GM23338 (cell line): ENCODE data around the gene M6PR. TPM values are rescaled to one million over a fixed set of nuclear protein-coding genes. Genes with fewer than 3 reads are reported as not detected.

Experiments used
- ATAC-seq: fragments of 200-7000 bp; cut with Tn5 transposase; 3 replicates; pipeline ENCODE4 v1.9.1; 2020
- DNase-seq: peaks from one replicate; pipeline ENCODE4 v3.0.0-alpha.2; 2015; ENCODE audit warnings: low spot score
- H2AFZ ChIP-seq: fragments of 200-600 bp; sonication (generic); 2 replicates; pipeline ENCODE4 v1.8.0; 2016; ENCODE audit warnings: antibody characterized with exemption, mild to moderate bottlenecking, moderate library complexity
- H3F3A ChIP-seq: fragments of 200-600 bp; sonication (generic); replicated peaks from 2 replicates; pipeline ENCODE4 v1.8.0; 2017; ENCODE audit warnings: antibody characterized with exemption, mixed run types, low read depth
- H3K27ac ChIP-seq: fragments of 200-600 bp; sonication (generic); 2 replicates; pipeline ENCODE4 v1.6.1; 2016; ENCODE audit warnings: low read depth
- H3K27me3 ChIP-seq: fragments of 200-600 bp; sonication (generic); 2 replicates; pipeline ENCODE4 v1.8.0; 2016; ENCODE audit warnings: mild to moderate bottlenecking, mixed run types, moderate library complexity; ENCODE audit not compliant: insufficient read depth
- H3K36me3 ChIP-seq: fragments of 200-600 bp; sonication (generic); 2 replicates; pipeline ENCODE4 v1.8.0; 2016; ENCODE audit warnings: mild to moderate bottlenecking; ENCODE audit not compliant: insufficient read depth
- H3K4me1 ChIP-seq: fragments of 200-600 bp; sonication (generic); 2 replicates; pipeline ENCODE4 v1.8.0; 2016; ENCODE audit warnings: mild to moderate bottlenecking, moderate library complexity; ENCODE audit not compliant: insufficient read depth
- H3K4me2 ChIP-seq: fragments of 200-600 bp; sonication (generic); 2 replicates; pipeline ENCODE4 v1.7.1; 2017; ENCODE audit warnings: mixed run types
- H3K4me3 ChIP-seq: fragments of 200-600 bp; sonication (generic); 2 replicates; pipeline ENCODE4 v1.6.1; 2016; ENCODE audit warnings: mixed run types
- H3K79me2 ChIP-seq: fragments of 200-600 bp; sonication (generic); replicated peaks from 2 replicates; pipeline ENCODE4 v1.8.0; 2017; ENCODE audit warnings: mild to moderate bottlenecking; ENCODE audit not compliant: insufficient read depth
- H3K9me2 ChIP-seq: fragments of 200-600 bp; sonication (generic); 2 replicates; pipeline ENCODE4 v1.8.0; 2017; ENCODE audit not compliant: insufficient read depth
- H4K20me1 ChIP-seq: fragments of 200-600 bp; sonication (generic); replicated peaks from 2 replicates; pipeline ENCODE4 v1.8.0; 2017; ENCODE audit warnings: mild to moderate bottlenecking; ENCODE audit not compliant: insufficient read depth
- H3K27ac Mint-ChIP-seq: 2 replicates; pipeline ENCODE4 v1.8.0; 2020; ENCODE audit warnings: inconsistent platforms, mild to moderate bottlenecking, moderate library complexity, mixed read lengths
- H3K27me3 Mint-ChIP-seq: 3 replicates; pipeline ENCODE4 v1.8.0; 2022; ENCODE audit warnings: low read depth, mild to moderate bottlenecking, moderate library complexity, mixed read lengths, inconsistent platforms; ENCODE audit not compliant: insufficient read depth, poor library complexity
- H3K36me3 Mint-ChIP-seq: 3 replicates; pipeline ENCODE4 v1.8.0; 2021; ENCODE audit warnings: low read depth, mild to moderate bottlenecking, inconsistent platforms, moderate library complexity, mixed read lengths
- H3K4me1 Mint-ChIP-seq: 3 replicates; pipeline ENCODE4 v1.8.0; 2020; ENCODE audit warnings: mild to moderate bottlenecking, inconsistent platforms, mixed read lengths
- H3K4me3 Mint-ChIP-seq: 3 replicates; pipeline ENCODE4 v1.8.0; 2021; ENCODE audit warnings: moderate library complexity, mild to moderate bottlenecking, inconsistent platforms, mixed read lengths
- H3K9me3 Mint-ChIP-seq: 3 replicates; pipeline ENCODE4 v1.8.0; 2020; ENCODE audit warnings: moderate library complexity, mild to moderate bottlenecking, inconsistent platforms, mixed read lengths
- NANOG ChIP-seq: IDR thresholded peaks from 2 replicates; pipeline ENCODE4 v1.6.1; 2016; ENCODE audit warnings: antibody characterized with exemption, borderline replicate concordance
- polyA plus RNA-seq: library from polyadenylated mRNA; unstranded; fragments of >200 nt; fragmentation: Nextera tagmentation; extraction: Ambion mirVana; gene quantifications from 2 replicates; pipeline ENCODE4 v1.2.1, GENCODE V29; 2016
- total RNA-seq: library from RNA; depleted of rRNA; stranded (reverse); fragments of >200 nt; shearing (Covaris generic); gene quantifications from 2 replicates; pipeline ENCODE4 v1.2.3, GENCODE V29; 2014
- TF ChIP-seq, protein P1 (sequence below), 2 experiments: fragments of 200-600 bp in 1 of 2; sonication (generic) in 1 of 2; conservative IDR thresholded peaks; 2 replicates each; pipeline versions ENCODE4 v1.5.1 to v1.6.1; 2016 to 2017; ENCODE audit warnings: antibody characterized with exemption in 2 of 2, low read depth in 2 of 2, mild to moderate bottlenecking in 2 of 2, moderate library complexity in 1 of 2
- TF ChIP-seq, protein P2 (sequence below): IDR thresholded peaks from 2 replicates; pipeline ENCODE4 v1.6.1; 2016; ENCODE audit warnings: antibody characterized with exemption
- TF ChIP-seq, protein P3 (sequence below): fragments of 250-450 bp; sonication (Bioruptor Pico); IDR thresholded peaks from 2 replicates; pipeline ENCODE4 v1.5.0; 2020; ENCODE audit warnings: mild to moderate bottlenecking, moderate library complexity

Gene M6PR
- total and polyA plus RNA-seq, 2 experiments from 2014 or later = 103 to 147 TPM

DNA sequence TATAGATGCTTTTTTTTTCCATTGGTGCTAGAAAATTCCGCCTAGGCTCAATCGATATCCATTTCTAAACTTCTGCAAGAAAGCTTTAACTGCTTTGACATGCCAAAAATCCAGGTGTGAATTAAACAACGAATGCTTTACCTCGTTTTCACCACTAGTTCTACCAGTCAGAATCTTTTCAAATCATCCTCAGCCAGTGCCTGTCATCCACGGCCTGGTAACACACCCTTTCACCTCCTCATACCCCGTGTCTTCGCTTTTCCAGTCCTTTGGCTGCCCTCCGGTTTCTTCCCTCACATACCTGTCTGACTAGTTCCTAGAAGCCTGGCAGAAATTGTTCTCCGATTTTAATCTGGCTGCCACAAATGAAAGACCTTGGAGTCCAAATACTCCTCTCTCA is 36.5 kb downstream of the M6PR start (continued):
- TF ChIP-seq, protein P1, sequence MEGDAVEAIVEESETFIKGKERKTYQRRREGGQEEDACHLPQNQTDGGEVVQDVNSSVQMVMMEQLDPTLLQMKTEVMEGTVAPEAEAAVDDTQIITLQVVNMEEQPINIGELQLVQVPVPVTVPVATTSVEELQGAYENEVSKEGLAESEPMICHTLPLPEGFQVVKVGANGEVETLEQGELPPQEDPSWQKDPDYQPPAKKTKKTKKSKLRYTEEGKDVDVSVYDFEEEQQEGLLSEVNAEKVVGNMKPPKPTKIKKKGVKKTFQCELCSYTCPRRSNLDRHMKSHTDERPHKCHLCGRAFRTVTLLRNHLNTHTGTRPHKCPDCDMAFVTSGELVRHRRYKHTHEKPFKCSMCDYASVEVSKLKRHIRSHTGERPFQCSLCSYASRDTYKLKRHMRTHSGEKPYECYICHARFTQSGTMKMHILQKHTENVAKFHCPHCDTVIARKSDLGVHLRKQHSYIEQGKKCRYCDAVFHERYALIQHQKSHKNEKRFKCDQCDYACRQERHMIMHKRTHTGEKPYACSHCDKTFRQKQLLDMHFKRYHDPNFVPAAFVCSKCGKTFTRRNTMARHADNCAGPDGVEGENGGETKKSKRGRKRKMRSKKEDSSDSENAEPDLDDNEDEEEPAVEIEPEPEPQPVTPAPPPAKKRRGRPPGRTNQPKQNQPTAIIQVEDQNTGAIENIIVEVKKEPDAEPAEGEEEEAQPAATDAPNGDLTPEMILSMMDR (conservative IDR thresholded peaks at IDR 0.05; ENCODE audit: low read depth in 2 of 2) = peak in 1 of 2 experiments; percentile 14; a peak in 3 of 4 replicates

DNA sequence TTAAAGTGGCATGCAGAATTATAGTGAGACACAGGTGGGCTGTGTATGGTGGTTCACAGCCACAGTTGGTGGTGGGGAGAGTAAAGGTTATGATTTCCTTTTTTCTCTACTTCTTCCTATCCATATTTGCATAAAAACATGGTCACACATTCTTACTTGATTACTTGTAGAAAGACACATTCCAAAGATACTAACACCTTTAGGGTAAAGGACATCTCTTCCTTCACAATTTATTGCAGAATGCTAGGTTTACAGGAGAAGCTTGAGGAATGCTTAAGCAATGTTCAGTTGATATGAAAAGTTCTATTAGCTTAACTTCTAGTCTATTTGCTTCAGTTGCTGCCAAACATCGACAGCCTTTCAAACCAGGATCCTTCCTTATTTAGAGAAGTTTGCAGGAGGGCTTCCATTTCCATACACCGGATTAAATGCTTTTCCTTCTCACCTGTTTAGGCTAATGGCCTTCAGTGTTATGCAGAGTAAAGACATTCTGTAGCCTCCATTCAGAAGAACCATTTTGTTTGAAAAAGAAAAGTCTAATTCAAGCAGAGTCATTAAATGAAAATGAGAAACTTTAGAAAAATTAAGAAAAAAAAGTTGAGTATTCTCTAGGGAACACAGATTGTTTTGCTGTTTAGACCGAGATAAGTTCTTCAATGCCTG is 37.7 kb downstream of the M6PR start:
- H3K4me1 Mint-ChIP-seq = peaks cover 45% of the 10 kb centered on the region

More for the DNA sequence above, 37.7 kb downstream of the M6PR start:
- H3K9me2 ChIP-seq = no peaks in the 10 kb centered on the region
- H3K79me2 ChIP-seq = peaks cover 21% of the 10 kb centered on the region
- peak overlapping the region; percentile 93 for H3K4me3 Mint-ChIP-seq
- H4K20me1 ChIP-seq = peaks cover 12% of the 10 kb centered on the region; the same call in 1 of the 2 replicates
- TF ChIP-seq, protein P2, sequence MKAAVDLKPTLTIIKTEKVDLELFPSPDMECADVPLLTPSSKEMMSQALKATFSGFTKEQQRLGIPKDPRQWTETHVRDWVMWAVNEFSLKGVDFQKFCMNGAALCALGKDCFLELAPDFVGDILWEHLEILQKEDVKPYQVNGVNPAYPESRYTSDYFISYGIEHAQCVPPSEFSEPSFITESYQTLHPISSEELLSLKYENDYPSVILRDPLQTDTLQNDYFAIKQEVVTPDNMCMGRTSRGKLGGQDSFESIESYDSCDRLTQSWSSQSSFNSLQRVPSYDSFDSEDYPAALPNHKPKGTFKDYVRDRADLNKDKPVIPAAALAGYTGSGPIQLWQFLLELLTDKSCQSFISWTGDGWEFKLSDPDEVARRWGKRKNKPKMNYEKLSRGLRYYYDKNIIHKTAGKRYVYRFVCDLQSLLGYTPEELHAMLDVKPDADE = peak; percentile 18; the same call in 1 of the 2 replicates
- TF ChIP-seq NANOG = peak; percentile 100
- TF ChIP-seq, protein P3, sequence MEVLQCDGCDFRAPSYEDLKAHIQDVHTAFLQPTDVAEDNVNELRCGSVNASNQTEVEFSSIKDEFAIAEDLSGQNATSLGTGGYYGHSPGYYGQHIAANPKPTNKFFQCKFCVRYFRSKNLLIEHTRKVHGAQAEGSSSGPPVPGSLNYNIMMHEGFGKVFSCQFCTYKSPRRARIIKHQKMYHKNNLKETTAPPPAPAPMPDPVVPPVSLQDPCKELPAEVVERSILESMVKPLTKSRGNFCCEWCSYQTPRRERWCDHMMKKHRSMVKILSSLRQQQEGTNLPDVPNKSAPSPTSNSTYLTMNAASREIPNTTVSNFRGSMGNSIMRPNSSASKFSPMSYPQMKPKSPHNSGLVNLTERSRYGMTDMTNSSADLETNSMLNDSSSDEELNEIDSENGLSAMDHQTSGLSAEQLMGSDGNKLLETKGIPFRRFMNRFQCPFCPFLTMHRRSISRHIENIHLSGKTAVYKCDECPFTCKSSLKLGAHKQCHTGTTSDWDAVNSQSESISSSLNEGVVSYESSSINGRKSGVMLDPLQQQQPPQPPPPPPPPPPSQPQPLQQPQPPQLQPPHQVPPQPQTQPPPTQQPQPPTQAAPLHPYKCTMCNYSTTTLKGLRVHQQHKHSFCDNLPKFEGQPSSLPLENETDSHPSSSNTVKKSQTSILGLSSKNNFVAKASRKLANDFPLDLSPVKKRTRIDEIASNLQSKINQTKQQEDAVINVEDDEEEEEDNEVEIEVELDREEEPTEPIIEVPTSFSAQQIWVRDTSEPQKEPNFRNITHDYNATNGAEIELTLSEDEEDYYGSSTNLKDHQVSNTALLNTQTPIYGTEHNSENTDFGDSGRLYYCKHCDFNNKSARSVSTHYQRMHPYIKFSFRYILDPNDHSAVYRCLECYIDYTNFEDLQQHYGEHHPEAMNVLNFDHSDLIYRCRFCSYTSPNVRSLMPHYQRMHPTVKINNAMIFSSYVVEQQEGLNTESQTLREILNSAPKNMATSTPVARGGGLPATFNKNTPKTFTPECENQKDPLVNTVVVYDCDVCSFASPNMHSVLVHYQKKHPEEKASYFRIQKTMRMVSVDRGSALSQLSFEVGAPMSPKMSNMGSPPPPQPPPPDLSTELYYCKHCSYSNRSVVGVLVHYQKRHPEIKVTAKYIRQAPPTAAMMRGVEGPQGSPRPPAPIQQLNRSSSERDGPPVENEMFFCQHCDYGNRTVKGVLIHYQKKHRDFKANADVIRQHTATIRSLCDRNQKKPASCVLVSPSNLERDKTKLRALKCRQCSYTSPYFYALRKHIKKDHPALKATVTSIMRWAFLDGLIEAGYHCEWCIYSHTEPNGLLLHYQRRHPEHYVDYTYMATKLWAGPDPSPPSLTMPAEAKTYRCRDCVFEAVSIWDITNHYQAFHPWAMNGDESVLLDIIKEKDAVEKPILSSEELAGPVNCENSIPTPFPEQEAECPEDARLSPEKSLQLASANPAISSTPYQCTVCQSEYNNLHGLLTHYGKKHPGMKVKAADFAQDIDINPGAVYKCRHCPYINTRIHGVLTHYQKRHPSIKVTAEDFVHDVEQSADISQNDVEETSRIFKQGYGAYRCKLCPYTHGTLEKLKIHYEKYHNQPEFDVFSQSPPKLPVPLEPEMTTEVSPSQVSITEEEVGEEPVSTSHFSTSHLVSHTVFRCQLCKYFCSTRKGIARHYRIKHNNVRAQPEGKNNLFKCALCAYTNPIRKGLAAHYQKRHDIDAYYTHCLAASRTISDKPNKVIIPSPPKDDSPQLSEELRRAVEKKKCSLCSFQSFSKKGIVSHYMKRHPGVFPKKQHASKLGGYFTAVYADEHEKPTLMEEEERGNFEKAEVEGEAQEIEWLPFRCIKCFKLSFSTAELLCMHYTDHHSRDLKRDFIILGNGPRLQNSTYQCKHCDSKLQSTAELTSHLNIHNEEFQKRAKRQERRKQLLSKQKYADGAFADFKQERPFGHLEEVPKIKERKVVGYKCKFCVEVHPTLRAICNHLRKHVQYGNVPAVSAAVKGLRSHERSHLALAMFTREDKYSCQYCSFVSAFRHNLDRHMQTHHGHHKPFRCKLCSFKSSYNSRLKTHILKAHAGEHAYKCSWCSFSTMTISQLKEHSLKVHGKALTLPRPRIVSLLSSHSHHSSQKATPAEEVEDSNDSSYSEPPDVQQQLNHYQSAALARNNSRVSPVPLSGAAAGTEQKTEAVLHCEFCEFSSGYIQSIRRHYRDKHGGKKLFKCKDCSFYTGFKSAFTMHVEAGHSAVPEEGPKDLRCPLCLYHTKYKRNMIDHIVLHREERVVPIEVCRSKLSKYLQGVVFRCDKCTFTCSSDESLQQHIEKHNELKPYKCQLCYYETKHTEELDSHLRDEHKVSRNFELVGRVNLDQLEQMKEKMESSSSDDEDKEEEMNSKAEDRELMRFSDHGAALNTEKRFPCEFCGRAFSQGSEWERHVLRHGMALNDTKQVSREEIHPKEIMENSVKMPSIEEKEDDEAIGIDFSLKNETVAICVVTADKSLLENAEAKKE (CRISPR knock-in tag) = no peak
- peaks cover 6% of the 10 kb centered on the region; the same call in 1 of the 2 replicates for H3F3A ChIP-seq
- peaks cover 23% of the 10 kb centered on the region for H3K4me1 ChIP-seq
- H3K27ac Mint-ChIP-seq = peak overlapping the region; percentile 99
- no peak overlapping the region for H2AFZ ChIP-seq
- peaks cover 10% of the 10 kb centered on the region; the same call in 2 of the 3 replicates for H3K36me3 Mint-ChIP-seq
- ATAC-seq = peak; percentile 37
- peak; percentile 88 for DNase-seq
- H3K4me2 ChIP-seq = peak overlapping the region; percentile 74
- H3K9me3 Mint-ChIP-seq = no peaks in the 10 kb centered on the region; the same call in 1 of the 3 replicates
- peaks cover 13% of the 10 kb centered on the region for H3K27me3 Mint-ChIP-seq
- peaks cover 8% of the 10 kb centered on the region; the same call in 1 of the 2 replicates for H3K36me3 ChIP-seq
- no peaks in the 10 kb centered on the region for H3K27me3 ChIP-seq
- H3K27ac ChIP-seq = peak overlapping the region; percentile 95
- H3K4me3 ChIP-seq = peak overlapping the region; percentile 68
